ENCODE measurements around the gene MS4A18.

DNA sequence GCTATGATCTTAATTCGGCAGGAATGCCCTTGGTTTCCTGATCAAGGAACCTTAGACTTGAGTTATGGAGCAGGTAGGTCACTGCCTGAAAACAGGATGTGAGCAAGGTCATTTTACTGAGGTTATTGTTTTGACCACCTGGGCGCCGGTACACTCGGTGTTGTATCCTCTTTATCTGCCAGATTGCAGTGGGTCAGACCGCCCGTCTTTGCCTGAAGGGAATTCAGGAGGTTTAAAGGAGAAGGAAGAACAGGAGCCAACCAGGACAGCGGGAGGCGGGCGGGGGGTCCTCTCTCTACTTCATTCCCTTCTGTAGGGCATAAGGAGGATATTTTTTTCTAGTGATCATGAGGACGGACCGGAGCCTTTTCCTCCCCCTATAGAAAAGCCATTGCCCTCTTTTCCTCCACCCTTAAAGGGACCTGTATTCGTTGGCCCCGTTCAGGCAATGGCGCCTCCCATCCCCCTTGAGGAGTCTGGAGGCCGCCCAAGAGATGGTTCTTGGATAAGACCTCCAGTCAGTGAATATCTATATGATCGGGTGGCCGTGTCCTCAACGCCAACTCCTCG is 32.8 kb downstream of the MS4A18 start:
- TF ChIP-seq GATA3 (IDR thresholded peaks at IDR 0.05; ENCODE audit: low read depth, low read length) (no peak), GATA2 (IDR thresholded peaks at IDR 0.05; ENCODE audit: low read depth, low read length) (no peak)
